Subcutaneous adipose tissue (tissue), 4 donors: ENCODE data around the gene PRM1. TPM values are rescaled to one million over a fixed set of nuclear protein-coding genes. Genes with fewer than 3 reads are reported as not detected.

Experiments used
- total RNA-seq, 4 donors: library from RNA; depleted of rRNA; stranded (reverse); fragments of >200 nt; gene quantifications; one replicate each; pipeline ENCODE4 v1.1.0, GENCODE V29; 2016
- TF ChIP-seq, protein P1 (sequence below): fragments of 450-650 bp; IDR thresholded peaks from one replicate; pipeline ENCODE4 v1.5.1; 2016; ENCODE audit warnings: low read depth, mild to moderate bottlenecking, control low read depth, antibody characterized with exemption, moderate library complexity

The PRM1 gene
- total RNA-seq, 4 donors from 2014 or later = not detected

DNA sequence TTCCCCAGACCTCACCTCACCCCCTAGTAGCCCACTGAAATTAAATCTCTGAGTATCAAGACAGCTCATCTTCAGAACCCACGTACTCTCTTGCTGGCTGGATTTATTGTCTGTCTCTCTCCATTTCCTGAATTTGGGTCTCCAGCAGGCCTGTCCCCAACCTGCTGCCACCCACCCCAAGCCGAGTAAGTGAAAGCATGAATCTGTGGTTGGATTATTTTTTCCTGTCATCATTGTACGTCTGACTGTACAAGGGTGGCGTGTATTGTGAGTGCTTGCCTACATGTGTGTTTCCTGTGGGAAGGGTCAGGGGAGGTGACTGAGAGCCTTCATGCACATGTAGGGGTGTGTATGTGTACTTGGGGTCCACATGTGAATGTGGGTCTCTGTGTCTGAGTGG lies 17.4 kb downstream of the PRM1 start:
- TF ChIP-seq, protein P1, sequence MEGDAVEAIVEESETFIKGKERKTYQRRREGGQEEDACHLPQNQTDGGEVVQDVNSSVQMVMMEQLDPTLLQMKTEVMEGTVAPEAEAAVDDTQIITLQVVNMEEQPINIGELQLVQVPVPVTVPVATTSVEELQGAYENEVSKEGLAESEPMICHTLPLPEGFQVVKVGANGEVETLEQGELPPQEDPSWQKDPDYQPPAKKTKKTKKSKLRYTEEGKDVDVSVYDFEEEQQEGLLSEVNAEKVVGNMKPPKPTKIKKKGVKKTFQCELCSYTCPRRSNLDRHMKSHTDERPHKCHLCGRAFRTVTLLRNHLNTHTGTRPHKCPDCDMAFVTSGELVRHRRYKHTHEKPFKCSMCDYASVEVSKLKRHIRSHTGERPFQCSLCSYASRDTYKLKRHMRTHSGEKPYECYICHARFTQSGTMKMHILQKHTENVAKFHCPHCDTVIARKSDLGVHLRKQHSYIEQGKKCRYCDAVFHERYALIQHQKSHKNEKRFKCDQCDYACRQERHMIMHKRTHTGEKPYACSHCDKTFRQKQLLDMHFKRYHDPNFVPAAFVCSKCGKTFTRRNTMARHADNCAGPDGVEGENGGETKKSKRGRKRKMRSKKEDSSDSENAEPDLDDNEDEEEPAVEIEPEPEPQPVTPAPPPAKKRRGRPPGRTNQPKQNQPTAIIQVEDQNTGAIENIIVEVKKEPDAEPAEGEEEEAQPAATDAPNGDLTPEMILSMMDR = no peak

DNA sequence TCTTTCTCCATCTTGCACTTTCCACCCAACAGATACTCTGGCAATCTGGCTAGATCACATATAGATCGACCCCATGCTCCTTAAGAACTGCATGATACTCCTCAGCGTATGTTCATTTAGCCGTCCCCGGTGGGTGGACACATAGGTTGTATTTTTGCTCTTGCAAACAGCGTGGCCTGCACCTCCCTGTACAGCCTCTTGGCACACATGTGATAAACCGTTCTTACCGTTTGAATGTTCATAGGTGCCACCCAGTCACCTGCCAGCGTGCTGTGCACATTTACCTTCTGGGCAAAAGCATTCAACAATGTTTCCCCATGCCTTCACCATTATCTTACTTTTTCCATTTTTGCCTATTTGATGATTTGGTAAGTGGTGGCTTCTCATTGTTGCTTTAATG lies 18.2 kb downstream of the PRM1 start:
- TF ChIP-seq, protein P1 = no peak

DNA sequence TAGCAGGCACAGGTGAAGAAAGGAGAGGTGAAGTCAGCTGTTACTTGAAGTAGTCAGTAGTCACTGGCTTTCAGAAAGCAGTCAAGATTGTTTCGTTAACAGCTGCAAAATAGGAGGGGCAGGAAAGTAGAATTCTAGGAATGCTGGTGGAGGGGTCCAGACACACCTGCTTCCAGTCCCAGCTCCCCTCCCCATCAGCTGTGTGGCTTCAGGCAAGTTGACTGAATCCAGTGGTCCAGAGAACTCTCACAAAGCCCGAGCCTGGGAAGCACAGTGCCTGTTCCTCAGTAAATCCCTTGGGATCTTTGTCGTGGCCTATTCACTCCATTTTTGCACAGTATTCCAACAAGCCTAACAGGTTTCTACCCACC lies 20.5 kb downstream of the PRM1 start:
- TF ChIP-seq, protein P1 = no peak

DNA sequence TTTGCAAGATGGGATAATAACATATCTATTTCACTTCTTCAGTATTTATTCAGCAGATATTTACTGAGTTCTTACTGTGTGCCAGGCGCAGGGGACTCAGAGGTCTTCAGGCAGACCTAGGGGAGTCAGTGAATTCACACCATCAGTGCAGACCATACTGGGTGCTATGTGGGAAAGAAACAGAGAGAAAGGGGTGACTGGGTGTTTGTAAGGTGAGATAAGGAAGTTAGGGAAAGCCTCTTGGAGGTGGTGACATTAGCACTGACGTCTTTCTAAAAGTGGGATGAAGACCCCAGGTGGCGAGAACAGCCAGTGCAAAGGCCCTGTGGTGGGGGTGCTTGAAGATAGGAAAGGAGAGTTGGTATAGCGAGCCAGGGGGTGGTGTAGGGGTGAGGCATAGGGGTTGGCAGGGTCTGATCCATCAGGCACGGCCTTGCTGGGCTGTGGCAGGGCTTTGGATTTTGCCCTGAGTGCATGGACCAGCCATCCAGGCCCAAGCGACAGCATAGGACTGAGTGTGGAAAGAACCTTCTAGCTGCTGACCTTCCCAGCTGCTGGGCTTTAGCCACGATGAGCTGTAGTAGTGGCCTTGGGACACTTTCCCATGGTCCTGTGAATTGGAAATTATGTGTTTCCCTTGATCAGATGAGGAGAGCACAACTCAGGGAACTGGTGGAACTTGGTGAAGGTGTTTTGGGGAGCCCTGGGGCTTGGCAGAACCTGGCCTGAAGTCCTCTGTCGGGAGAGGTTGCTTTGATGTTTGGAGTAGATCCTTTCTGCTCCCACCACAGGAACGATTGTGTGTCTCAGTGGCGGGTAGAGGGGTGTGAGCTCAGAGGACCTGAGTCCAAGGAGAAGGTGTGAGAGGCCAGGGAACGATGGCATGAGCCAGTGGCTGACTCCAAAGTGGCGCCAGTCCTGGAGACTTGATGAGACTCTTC lies 21.2 kb downstream of the PRM1 start:
- TF ChIP-seq, protein P1 = no peak

DNA sequence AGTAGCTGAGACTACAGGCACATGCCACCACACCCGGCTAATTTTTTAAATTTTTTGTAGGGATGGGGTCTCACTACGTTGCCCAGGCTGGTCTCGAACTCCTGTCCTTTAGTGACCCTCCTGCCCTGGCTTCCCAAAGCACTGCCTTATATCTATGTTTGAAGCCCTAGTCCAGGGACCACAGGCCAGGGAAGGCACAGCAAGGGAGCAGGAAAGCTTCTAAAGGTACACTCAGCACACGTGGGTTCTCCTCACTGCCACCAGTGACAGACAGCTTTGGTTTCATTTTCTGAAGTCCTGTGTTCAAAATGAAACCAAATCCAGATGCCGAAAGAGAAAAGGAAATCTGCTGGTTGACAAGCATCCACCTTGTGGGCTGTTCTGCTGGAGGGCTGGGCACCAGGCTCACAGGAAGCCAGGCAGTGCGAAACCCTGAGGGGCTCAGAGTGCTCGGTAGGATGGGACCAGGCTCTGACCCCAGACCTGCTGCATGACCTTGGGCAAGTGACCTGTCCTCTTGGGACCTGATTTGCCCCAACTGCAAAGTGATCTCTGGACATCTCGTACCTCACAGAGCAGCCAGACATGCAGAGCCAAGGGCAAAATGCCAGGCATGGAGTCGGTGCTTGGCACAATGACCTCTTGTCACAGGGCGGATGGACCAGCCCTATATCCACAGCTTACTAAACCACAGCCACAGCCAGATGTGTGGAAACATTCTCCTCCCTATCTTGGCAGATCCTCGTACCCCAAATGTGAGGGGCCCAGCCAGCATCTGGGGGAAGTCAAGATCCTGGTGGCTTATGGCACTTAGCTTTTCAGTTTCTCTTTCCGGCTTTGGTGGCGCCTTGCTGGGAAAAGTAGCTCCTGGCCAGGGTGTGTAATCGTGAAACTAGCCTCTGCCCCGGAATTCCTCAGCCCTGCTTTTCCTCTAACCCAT lies 22.3 kb downstream of the PRM1 start:
- TF ChIP-seq, protein P1 = no peak

DNA sequence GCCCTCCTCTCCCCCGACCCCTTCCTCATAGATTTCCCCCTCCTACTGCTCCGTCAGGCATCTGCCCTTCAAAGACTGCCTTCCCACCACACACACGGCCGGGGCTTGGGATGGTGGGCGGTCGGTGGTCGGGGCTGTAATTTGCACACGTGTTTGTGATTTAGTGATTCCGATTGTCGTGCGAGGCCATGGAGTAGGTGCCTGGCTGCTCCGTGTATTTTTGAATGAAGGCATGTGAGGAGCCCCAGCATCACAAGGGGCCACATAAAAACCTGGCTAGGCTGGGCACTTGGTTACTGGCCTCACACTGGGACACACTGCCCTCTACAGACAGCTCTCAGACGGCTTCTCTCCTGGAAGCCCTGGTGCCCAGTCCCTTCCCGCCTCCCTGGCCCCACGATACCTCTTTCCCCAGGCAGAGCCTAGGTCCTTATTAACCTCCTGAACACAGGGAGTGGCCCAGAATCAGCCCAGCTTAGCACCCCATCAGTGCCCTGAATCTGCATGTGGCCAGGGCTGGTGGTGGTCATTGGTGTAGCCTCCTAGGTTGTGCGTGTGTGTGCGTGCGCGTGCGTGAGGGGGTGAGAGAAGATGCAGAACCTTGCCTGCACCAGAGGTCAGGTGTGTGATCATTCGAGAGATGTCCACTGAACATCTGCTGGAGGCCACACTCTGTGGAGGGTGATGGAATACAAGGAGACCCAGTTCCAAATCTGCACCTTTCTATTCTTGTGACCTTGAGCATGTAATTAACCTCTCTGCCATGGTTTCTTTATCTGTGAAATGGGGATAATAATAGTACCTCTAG lies 23.8 kb downstream of the PRM1 start:
- TF ChIP-seq, protein P1 = no peak
